Measurements from ENCODE around the gene AMBRA1.

The AMBRA1 gene

DNA sequence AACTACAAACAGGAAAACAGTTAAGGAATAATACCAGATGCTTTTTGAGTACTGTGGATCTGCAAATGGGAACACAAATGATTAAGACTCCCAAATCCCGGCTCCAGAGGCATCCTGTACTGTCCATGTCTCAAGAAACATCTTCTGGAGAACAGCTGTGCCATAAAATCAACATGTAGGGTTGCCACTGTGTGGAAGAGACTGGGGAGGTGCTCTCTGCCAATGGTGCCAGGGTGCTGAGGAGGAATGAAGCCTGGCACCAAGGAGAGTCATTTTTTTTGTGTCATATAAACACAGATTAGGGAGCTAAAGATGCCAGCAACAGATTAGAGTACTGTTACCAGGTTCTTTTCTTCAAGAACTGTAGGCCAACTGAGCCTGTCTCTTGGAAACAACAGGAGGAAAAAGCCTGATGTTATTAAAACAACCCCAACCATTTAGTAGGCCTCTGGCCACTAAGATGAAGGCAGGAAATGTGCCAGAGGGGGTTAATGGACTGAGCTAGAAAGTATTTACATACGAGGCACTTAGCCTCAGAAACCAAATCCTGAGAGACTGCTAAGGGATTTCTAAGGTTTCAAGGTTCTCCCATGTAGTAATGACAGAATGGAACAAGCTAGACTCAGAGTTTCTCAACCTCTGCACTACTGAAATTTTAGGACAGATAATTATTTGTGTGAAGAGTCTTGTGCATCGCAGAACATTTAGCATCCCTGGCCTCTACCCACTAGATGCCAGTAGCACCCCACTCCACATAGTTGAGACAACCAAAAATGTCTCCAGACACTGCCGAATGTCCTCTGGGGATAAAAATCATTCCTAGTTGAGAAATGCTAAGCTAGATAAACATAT lies 147.7 kb downstream of the AMBRA1 start:
- DNase-seq (ENCODE audit: low read depth in 2 of 2, low spot score in 1 of 2), result no peak

GRCh38 chr11:46445192-46445919 lies 148.5 kb downstream of the AMBRA1 start:
- DNase-seq (ENCODE audit: low read depth in 2 of 2, low spot score in 1 of 2), result no peak

GRCh38 chr11:46444305-46444704 lies 149.5 kb downstream of the AMBRA1 start:
- DNase-seq (ENCODE audit: low read depth in 2 of 2, low spot score in 1 of 2), result no peak

- DNase-seq (ENCODE audit: low read depth in 2 of 2, low spot score in 1 of 2), result no peak
Observed at GRCh38 chr11:46438211-46438610, 155.6 kb downstream of the AMBRA1 start.

GRCh38 chr11:46437122-46437689 lies 156.6 kb downstream of the AMBRA1 start:
- DNase-seq (ENCODE audit: low read depth in 2 of 2, low spot score in 1 of 2), result no peak

DNA sequence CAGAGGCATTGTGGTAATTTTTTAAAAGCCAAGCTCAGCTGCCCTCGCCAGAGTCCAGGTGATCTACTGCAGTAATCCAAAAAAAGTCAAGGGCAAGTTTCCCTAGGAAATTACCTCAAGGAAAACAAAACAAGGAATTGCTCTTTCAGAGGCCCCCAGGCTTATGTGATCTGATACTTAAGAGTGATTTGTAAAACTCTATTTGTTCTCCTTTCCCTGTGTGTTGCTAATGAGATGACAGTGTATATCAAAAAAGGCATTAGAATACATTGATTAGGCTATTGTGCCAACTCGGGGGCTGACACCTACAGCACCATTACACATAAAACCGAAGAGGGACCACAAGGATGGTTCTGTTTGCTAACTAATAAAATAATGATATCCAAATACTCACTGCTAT lies 157.7 kb downstream of the AMBRA1 start:
- no peak for DNase-seq (ENCODE audit: low read depth in 2 of 2, low spot score in 1 of 2)

GRCh38 chr11:46435679-46436078 lies 158.1 kb downstream of the AMBRA1 start:
- DNase-seq (ENCODE audit: low read depth in 2 of 2, low spot score in 1 of 2), result no peak

GRCh38 chr11:46431211-46431610 lies 162.6 kb downstream of the AMBRA1 start:
- no peak for DNase-seq (ENCODE audit: low read depth in 2 of 2, low spot score in 1 of 2)

DNA sequence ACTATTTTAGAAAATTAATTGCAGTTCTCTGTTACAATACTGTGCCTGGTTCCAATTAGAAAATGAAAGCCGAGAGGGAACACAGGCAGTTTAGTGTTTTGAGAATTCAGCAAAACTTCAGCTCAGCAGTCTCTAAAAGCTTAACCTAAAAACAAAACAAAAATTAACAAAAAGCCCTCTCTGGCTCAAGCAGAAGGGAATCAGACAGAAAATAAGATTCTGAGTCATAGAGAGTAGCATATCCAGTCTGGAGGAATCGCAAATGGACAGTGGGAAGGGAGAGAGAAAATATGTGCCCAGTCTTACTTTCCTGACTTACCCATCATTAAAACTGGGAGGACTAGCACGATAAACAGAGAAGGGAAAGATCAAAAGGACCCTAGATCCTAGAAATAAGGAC lies 164.1 kb downstream of the AMBRA1 start:
- no peak for DNase-seq (ENCODE audit: low read depth in 2 of 2, low spot score in 1 of 2)

- no peak for DNase-seq (ENCODE audit: low read depth in 2 of 2, low spot score in 1 of 2)
Observed at GRCh38 chr11:46427364-46427763, 166.5 kb downstream of the AMBRA1 start.

DNA sequence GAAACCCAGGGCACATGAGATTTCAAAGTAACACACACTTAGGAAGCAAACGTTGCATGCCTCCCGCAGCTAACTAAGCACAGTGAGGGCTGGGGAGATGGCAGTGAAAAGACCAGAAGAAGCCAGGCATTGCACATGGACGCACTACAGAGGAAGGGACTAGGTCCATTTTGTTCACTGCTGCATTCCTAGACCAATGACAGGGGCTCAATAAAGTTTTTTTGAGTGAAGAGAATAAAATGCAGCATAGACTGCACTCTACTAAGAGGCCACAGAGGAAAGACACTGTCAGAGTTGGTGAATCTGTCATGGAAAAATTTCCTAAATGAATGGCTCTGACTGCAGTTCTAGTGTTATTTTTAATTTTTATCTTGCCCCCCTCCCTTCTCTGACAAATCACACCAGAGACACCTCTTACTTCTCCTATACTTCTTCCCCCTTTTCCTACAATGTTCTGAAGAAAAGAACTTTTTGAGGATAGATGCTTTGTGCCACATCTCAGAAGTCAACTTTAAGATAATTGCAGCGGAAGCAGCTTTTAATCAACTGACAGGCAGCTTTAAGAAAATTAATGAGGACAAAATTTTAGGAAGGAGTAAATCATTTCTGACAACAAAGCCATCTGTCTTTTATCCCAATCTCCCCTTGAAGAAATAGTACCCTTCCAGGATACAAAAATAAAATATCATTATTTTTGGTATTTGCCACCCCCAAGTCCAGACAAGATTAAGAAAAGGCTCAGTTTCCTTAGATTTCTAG lies 167.4 kb downstream of the AMBRA1 start:
- DNase-seq (ENCODE audit: low read depth in 2 of 2, low spot score in 1 of 2), result no peak

DNA sequence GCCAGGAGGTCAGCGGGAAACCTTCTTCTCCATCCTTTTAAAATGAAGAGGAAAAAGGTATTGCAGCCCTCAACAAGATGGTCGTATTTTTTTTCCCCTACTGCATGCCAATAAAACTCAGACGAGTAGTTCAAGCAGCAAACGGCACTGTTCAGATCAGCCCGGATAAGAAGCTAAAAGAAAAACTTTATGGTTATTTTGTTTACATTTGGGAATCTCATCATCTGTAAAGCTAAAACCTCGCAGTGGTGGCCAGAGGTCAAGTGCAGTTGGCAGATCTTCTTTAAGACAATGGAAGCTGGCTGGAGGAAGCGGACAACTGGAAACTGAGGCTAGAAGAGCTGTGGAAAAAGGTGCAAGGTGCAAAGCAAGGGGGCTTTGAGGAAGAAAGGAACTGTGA lies 171.2 kb downstream of the AMBRA1 start:
- DNase-seq (ENCODE audit: low read depth in 2 of 2, low spot score in 1 of 2), result no peak

GRCh38 chr11:46421257-46421880 lies 172.5 kb downstream of the AMBRA1 start:
- DNase-seq (ENCODE audit: low read depth in 2 of 2, low spot score in 1 of 2), result no peak

- DNase-seq (ENCODE audit: low read depth in 2 of 2, low spot score in 1 of 2), result no peak
Observed at GRCh38 chr11:46420513-46420912, 173.3 kb downstream of the AMBRA1 start.

DNA sequence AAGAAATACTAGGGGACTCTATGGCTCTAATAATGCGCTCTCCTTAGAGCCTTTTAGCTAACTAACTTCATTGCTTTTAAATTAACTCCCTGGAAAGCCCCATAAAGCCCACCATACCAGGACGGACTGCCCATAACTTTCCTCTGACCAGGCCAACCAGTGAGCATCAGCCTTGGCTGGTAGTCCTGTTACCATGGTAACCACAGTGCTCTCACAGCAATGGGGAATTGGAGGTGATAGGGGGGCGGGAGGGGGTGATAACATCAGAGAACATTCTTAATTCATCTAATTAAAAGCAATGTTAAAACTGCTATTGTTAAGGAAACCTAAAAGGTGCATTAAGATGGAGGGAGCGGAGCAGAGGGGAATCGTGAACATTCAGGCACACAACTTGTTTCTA lies 175.1 kb downstream of the AMBRA1 start:
- DNase-seq (ENCODE audit: low read depth in 2 of 2, low spot score in 1 of 2), result no peak

GRCh38 chr11:46417711-46418110 lies 176.1 kb downstream of the AMBRA1 start:
- DNase-seq (ENCODE audit: low read depth in 2 of 2, low spot score in 1 of 2), result no peak

DNA sequence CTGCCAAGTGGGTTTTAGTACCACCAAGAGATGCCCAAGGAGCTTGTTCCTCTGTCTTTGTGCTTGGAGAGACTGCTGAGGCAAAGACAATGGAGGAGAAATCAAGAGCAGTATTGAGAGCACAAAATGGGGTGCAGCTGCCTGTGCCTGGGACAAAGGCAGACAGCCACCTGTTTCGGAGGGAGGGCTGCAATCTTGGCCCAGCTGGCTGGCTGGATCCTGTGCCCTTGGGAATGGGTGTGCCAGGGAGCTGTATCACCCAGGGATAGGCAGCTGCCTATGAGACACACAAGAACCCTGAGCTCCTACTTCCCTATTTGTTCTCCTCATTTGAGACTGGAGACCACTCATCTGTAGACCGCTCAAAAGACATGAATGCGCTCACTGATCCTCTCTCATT lies 178.9 kb downstream of the AMBRA1 start:
- no peak for DNase-seq (ENCODE audit: low read depth in 2 of 2, low spot score in 1 of 2)

DNA sequence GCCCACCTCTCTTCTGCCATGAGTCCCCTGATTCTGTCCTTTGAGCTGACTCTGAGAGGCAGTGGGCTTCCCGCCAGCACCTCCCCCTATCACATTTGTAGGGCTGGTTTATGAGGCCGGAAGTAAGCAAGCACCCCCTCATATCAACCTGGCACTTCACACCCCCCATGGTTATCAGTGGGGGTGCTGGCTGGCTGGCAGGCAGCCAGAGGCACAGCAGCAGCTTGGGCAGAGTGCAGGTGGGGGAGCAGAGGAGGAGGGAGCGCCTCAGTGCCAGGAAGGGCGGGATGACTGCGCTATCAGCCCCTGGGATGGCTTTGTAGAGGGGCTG lies 179.4 kb downstream of the AMBRA1 start:
- DNase-seq (ENCODE audit: low read depth in 2 of 2, low spot score in 1 of 2), result no peak

- no peak for DNase-seq (ENCODE audit: low read depth in 2 of 2, low spot score in 1 of 2)
Observed at GRCh38 chr11:46413760-46414465, 179.9 kb downstream of the AMBRA1 start.

- no peak for DNase-seq (ENCODE audit: low read depth in 2 of 2, low spot score in 1 of 2)
Observed at GRCh38 chr11:46410021-46410420, 183.8 kb downstream of the AMBRA1 start.

Data from stimulated activated CD8-positive, alpha-beta memory T cell treated with anti-CD3 and anti-CD28 coated beads, Interleukin-4, amount 100 ng/mL, for 1 hour (primary cell).